Right lobe of liver (tissue), 4 donors: ENCODE results near the gene KRTAP10-10.
"Not testable (repeated sequence)": the region's sequence is repeated elsewhere in the genome, so short reads cannot be mapped to it uniquely, and the experiment has no call there.

ENCODE experiments used
- POLR2A ChIP-seq: fragments of 450-650 bp; IDR thresholded peaks from one replicate; pipeline ENCODE4 v1.6.1; 2017; ENCODE audit warnings: antibody characterized with exemption, mild to moderate bottlenecking
- TF ChIP-seq, protein P1 (sequence below), 4 donors: fragments of 200-600 bp in 3 of 4; fragments of 450-650 bp in 1 of 4; IDR thresholded peaks; one replicate each; pipeline versions ENCODE4 v1.5.1 to v1.8.0; 2016 to 2022; ENCODE audit warnings: antibody characterized with exemption in 4 of 4, mild to moderate bottlenecking in 2 of 4
- donor health status: DM: no; HTN: no; CAD: no.
- donor health status: DM: no; HTN: no; CAD: no.
- donor health status: DM: no; HTN: yes; CAD: no.

- TF ChIP-seq, protein P1, sequence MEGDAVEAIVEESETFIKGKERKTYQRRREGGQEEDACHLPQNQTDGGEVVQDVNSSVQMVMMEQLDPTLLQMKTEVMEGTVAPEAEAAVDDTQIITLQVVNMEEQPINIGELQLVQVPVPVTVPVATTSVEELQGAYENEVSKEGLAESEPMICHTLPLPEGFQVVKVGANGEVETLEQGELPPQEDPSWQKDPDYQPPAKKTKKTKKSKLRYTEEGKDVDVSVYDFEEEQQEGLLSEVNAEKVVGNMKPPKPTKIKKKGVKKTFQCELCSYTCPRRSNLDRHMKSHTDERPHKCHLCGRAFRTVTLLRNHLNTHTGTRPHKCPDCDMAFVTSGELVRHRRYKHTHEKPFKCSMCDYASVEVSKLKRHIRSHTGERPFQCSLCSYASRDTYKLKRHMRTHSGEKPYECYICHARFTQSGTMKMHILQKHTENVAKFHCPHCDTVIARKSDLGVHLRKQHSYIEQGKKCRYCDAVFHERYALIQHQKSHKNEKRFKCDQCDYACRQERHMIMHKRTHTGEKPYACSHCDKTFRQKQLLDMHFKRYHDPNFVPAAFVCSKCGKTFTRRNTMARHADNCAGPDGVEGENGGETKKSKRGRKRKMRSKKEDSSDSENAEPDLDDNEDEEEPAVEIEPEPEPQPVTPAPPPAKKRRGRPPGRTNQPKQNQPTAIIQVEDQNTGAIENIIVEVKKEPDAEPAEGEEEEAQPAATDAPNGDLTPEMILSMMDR (IDR thresholded peaks at IDR 0.05), result not testable (repeated sequence)
- not testable (repeated sequence) for TF ChIP-seq POLR2A
Observed at GRCh38 chr21:44685050-44685449, 47.9 kb downstream of the KRTAP10-10 start.
